Right atrium auricular region (tissue), 2 donors: ENCODE results near the gene AIF1L. TPM values are rescaled to one million over a fixed set of nuclear protein-coding genes. Genes with fewer than 3 reads are reported as not detected.
"Not testable (repeated sequence)": the region's sequence is repeated elsewhere in the genome, so short reads cannot be mapped to it uniquely, and the experiment has no call there.

Source experiments
- DNase-seq: peaks from one replicate; pipeline ENCODE4 v3.0.0-alpha.2; 2019; ENCODE audit warnings: low spot score
- H3K27ac ChIP-seq, 2 donors: fragments of 200-600 bp; sonication (generic); 1 replicate in 1 of 2; 2 replicates in 1 of 2; pipeline ENCODE4 v1.5.1; 2016 to 2019
- H3K27me3 ChIP-seq, 2 donors: fragments of 200-600 bp; sonication (generic); one replicate each; pipeline versions ENCODE4 v1.5.1 to v1.6.0; 2017 to 2019
- H3K36me3 ChIP-seq: fragments of 200-600 bp; sonication (generic); one replicate; pipeline ENCODE4 v1.5.1; 2016
- H3K4me1 ChIP-seq, 2 donors: fragments of 200-600 bp; sonication (generic); one replicate each; pipeline versions ENCODE4 v1.5.1 to v1.6.0; 2017 to 2019
- H3K4me3 ChIP-seq, 2 donors: fragments of 200-600 bp; sonication (generic); 1 replicate in 1 of 2; 2 replicates in 1 of 2; pipeline ENCODE4 v1.5.1; 2017 to 2019; ENCODE audit warnings: mild to moderate bottlenecking in 1 of 2, moderate library complexity in 1 of 2
- H3K9me3 ChIP-seq, 2 donors: fragments of 200-600 bp; sonication (generic); one replicate each; pipeline ENCODE4 v1.5.1; 2019
- CTCF ChIP-seq, 2 donors: fragments of 200-600 bp; sonication (generic); IDR thresholded peaks; one replicate each; pipeline ENCODE4 v1.5.1; 2019; ENCODE audit warnings: antibody characterized with exemption in 2 of 2
- total RNA-seq, 2 donors: library from RNA; depleted of rRNA; stranded (reverse); fragments of >200 nt; gene quantifications; one replicate each; pipeline ENCODE4 v1.1.0, GENCODE V29; 2016

The AIF1L gene
- total RNA-seq, 2 donors from 2014 or later: 15.4 to 27.3 TPM

DNA sequence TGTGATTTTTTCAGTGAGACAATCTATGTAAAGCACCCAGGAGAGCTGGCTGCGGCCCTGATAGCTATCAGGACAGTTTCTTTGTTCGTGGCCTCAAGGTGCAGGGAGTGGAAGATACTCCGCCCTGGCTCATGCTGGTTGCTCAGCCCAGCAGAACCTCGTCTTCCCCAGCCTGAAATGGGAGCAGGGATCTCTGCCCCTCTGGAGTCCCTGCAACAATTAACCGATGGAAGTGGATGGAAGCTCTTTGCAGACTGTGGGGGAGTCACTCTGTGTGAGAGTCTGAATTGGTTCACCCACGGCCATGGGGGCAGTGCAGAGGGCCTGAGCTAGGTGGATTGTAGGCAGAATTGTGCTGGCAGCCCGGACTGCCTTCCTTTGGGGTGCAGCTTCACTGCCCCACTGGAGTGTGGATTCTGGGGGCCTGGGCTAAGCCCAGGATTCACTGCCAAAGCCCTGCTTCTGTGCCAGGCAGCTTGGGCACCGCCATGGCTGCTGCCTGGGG lies 2.8 kb downstream of the AIF1L start:
- Histone ChIP-seq H3K27me3 (no peaks in the 10 kb centered on the region), H3K9me3 (no peaks in the 10 kb centered on the region), H3K4me1 (peaks cover 0 to 66% of the 10 kb centered on the region in 2 donors), H3K4me3 (no peak overlapping the region), H3K27ac (no peak overlapping the region), H3K36me3 (no peaks in the 10 kb centered on the region)
- no peak for DNase-seq
- TF ChIP-seq CTCF (IDR thresholded peaks at IDR 0.05): no peak

DNA sequence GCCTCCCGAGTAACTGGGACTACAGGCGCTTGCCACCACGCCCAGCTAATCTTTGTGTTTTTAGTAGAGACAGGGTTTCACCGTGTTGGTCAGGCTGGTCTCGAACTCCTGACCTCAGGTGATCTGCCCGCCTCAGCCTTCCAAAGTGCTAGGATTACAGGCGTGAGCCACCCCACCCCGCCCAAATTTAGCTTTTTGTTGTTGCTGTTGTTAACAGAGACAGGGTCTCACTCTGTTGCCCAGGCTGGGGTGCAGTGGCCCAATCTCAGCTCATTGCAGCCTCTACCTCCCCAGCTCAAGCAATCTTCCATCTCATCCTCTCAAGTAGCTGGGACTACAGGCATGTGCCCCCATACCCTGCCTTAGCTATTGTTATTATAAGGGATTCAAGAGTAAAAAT lies 3.5 kb downstream of the AIF1L start:
- H3K4me3 ChIP-seq, H3K36me3 ChIP-seq, H3K27me3 ChIP-seq, DNase-seq, H3K27ac ChIP-seq, H3K9me3 ChIP-seq: not testable (repeated sequence)
- peaks cover 0 to 66% of the 10 kb centered on the region in 2 donors for H3K4me1 ChIP-seq

- DNase-seq: no peak
- Histone ChIP-seq H3K27me3 (no peaks in the 10 kb centered on the region), H3K4me3 (no peak overlapping the region), H3K27ac (no peak overlapping the region), H3K4me1 (peaks cover 0 to 62% of the 10 kb centered on the region in 2 donors), H3K36me3 (no peaks in the 10 kb centered on the region), H3K9me3 (no peaks in the 10 kb centered on the region)
- no peak for TF ChIP-seq CTCF (IDR thresholded peaks at IDR 0.05)
Observed at GRCh38 chr9:131100445-131100844, 4.1 kb downstream of the AIF1L start.

DNA sequence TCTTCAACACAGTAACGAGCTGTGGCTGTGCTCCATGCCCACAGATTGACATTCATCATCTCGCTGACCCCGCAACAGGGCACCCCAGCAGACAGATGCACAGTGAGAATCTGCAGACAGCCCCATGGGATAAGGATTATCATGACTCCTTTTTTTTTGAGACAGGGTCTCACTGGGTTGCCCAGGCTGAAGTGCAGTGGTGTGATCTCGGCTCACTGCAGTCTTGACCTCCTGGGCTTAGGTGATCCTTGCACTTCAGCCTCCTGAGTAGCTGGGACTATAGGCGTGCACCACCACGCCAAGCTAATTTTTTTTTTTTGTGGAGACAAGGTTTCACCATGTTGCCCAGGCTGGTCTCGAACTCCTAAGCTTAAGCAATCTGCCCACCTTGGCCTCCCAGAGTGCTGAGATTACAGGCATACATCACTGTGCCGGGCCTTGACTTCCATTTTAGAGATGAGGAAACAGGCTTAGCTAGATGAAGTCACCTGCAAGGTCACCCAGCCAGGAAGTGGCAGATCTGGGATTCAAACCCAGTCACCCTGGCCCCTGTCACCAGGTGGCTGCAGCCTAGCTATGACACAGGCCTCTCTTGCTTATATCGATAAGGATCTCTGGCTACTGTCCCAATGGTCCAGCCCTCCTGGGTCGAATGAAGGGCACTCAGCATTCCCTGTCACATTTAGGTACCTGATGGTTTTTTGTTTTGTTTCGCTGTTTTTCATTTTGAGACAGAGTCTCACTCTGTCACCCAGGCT lies 5.1 kb downstream of the AIF1L start:
- TF ChIP-seq CTCF (IDR thresholded peaks at IDR 0.05): no peak
- Histone ChIP-seq H3K9me3 (no peaks in the 10 kb centered on the region), H3K4me1 (peaks cover 0 to 55% of the 10 kb centered on the region in 2 donors), H3K27me3 (no peaks in the 10 kb centered on the region), H3K36me3 (no peaks in the 10 kb centered on the region), H3K27ac (no peak overlapping the region), H3K4me3 (no peak overlapping the region)
- no peak for DNase-seq

DNA sequence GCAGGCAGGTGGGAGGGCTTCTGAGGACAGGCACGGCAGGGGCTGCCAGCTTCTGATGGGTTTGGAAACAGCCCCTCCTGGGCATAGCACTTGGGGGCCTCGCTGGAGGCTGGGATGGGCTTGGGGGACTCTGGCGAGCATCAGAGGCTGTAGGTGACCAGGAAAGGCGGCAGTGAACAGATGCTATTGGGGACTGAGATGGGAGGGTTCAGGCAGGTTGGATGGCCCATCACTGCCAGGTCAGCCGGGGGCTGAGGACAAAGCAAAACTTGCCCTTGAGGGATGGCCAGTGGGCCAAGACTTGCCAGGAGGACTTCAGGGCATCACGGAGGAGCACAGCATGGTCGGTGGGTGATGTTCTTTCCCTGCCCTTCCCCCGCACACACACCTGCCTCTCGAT lies 6.7 kb downstream of the AIF1L start:
- H3K27ac ChIP-seq: peak overlapping the region; percentile 48 to 62
- no peaks in the 10 kb centered on the region for H3K36me3 ChIP-seq
- no peaks in the 10 kb centered on the region for H3K27me3 ChIP-seq
- no peak for TF ChIP-seq CTCF (IDR thresholded peaks at IDR 0.05)
- DNase-seq: no peak
- H3K4me3 ChIP-seq: peak overlapping the region in 1 of 2 donors; percentile 9
- H3K9me3 ChIP-seq: no peaks in the 10 kb centered on the region
- H3K4me1 ChIP-seq: peaks cover 0 to 62% of the 10 kb centered on the region in 2 donors

DNA sequence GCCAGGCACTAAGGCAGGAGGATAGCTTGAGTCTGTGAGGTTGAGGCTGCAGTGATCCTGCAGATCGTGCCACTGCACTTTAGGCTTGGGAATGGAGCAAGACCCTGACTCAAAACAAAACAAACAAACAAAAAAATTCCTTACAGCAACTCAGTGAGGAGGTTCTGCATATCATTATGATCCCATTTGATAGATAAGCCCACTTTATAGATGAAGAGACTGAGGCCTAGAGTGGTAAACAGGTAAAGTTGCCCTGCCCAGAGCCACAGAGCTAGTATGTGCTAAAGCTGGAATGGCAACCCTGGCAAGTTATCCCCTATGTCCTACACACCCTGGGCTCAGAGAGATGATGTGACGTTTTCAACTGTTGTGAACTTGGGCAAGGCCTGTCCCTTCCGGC lies 7.2 kb downstream of the AIF1L start:
- TF ChIP-seq CTCF (IDR thresholded peaks at IDR 0.05): no peak
- H3K4me1 ChIP-seq: peaks cover 0 to 61% of the 10 kb centered on the region in 2 donors
- no peak for DNase-seq

More for the DNA sequence above, 7.2 kb downstream of the AIF1L start:
- no peak overlapping the region for H3K27ac ChIP-seq
- H3K36me3 ChIP-seq: no peaks in the 10 kb centered on the region
- H3K9me3 ChIP-seq: no peaks in the 10 kb centered on the region
- H3K4me3 ChIP-seq: no peak overlapping the region
- H3K27me3 ChIP-seq: no peaks in the 10 kb centered on the region
